Trophoblast cell (in vitro differentiated cells and primary cell): ENCODE data around the gene TFF2.
A peak's percentile ranks its signal among the peaks of the same experiment; 100 is the strongest.

Source experiments
- DNase-seq, 2 donors: peaks; one replicate each; pipeline ENCODE4 v3.0.0-alpha.2; 2016
- H2AFZ ChIP-seq: 2 replicates; pipeline ENCODE4 v1.6.1; 2013; ENCODE audit warnings: low read length, moderate library complexity, mild to moderate bottlenecking; ENCODE audit not compliant: insufficient read depth, poor library complexity
- H2AK5ac ChIP-seq: 2 replicates; pipeline ENCODE4 v1.6.1; 2013; ENCODE audit warnings: mild to moderate bottlenecking, low read length
- H2BK120ac ChIP-seq: 2 replicates; pipeline ENCODE4 v1.6.1; 2013; ENCODE audit warnings: low read length, mild to moderate bottlenecking, moderate library complexity; ENCODE audit not compliant: insufficient read depth, poor library complexity
- H2BK12ac ChIP-seq: 2 replicates; pipeline ENCODE4 v1.6.1; 2013; ENCODE audit warnings: mild to moderate bottlenecking, low read length, moderate library complexity
- H2BK5ac ChIP-seq: 2 replicates; pipeline ENCODE4 v1.6.1; 2013; ENCODE audit warnings: low read length, low read depth, moderate library complexity, mild to moderate bottlenecking; ENCODE audit not compliant: poor library complexity
- H3K14ac ChIP-seq: 2 replicates; pipeline ENCODE4 v1.6.1; 2013; ENCODE audit warnings: mild to moderate bottlenecking, low read length
- H3K18ac ChIP-seq: 2 replicates; pipeline ENCODE4 v1.6.1; 2013; ENCODE audit warnings: mild to moderate bottlenecking, low read length
- H3K23ac ChIP-seq: 2 replicates; pipeline ENCODE4 v1.6.1; 2013; ENCODE audit warnings: low read length
- H3K27ac ChIP-seq: 2 replicates; pipeline ENCODE4 v1.5.1; 2013; ENCODE audit warnings: low read depth, mild to moderate bottlenecking, inconsistent platforms, low read length, moderate library complexity
- H3K27me3 ChIP-seq: 2 replicates; pipeline ENCODE4 v1.6.1; 2013; ENCODE audit warnings: inconsistent platforms, mild to moderate bottlenecking, low read length, moderate library complexity; ENCODE audit not compliant: insufficient read depth
- H3K36me3 ChIP-seq, 2 experiments: 1 replicate in 1 of 2; 2 replicates in 1 of 2; pipeline ENCODE4 v1.6.1; 2013; ENCODE audit warnings: low read length in 2 of 2, mild to moderate bottlenecking in 2 of 2, moderate library complexity in 1 of 2; ENCODE audit not compliant: insufficient read depth in 2 of 2, control insufficient read depth in 1 of 2
- H3K4ac ChIP-seq: 2 replicates; pipeline ENCODE4 v1.6.1; 2013; ENCODE audit warnings: low read depth, mild to moderate bottlenecking, low read length, moderate library complexity
- H3K4me1 ChIP-seq, 2 experiments: 1 replicate in 1 of 2; 2 replicates in 1 of 2; pipeline ENCODE4 v1.6.1; 2013; ENCODE audit warnings: low read length in 2 of 2, mild to moderate bottlenecking in 2 of 2, moderate library complexity in 1 of 2; ENCODE audit not compliant: insufficient read depth in 2 of 2, control insufficient read depth in 1 of 2
- H3K4me2 ChIP-seq: 2 replicates; pipeline ENCODE4 v1.6.1; 2013; ENCODE audit warnings: inconsistent platforms, mild to moderate bottlenecking, low read length, moderate library complexity
- H3K4me3 ChIP-seq: 2 replicates; pipeline ENCODE4 v1.5.1; 2013; ENCODE audit warnings: mild to moderate bottlenecking, low read depth, low read length, inconsistent platforms
- H3K79me1 ChIP-seq: one replicate; pipeline ENCODE4 v1.6.1; 2013; ENCODE audit warnings: low read length
- H3K79me2 ChIP-seq: 2 replicates; pipeline ENCODE4 v1.6.1; 2013; ENCODE audit warnings: low read length, mild to moderate bottlenecking; ENCODE audit not compliant: control insufficient read depth, insufficient read depth, poor library complexity
- H3K9ac ChIP-seq: 2 replicates; pipeline ENCODE4 v1.6.1; 2013; ENCODE audit warnings: mild to moderate bottlenecking, low read length
- H3K9me3 ChIP-seq: 2 replicates; pipeline ENCODE4 v1.6.1; 2013; ENCODE audit warnings: low read depth, mild to moderate bottlenecking, control low read depth, inconsistent platforms, low read length; ENCODE audit not compliant: insufficient read depth
- H4K12ac ChIP-seq: 2 replicates; pipeline ENCODE4 v1.6.1; 2013; ENCODE audit warnings: low read depth, mild to moderate bottlenecking, low read length, moderate library complexity
- H4K8ac ChIP-seq: 2 replicates; pipeline ENCODE4 v1.6.1; 2013; ENCODE audit warnings: low read depth, mild to moderate bottlenecking, low read length, moderate library complexity
- H4K91ac ChIP-seq: one replicate; pipeline ENCODE4 v1.6.1; 2013; ENCODE audit warnings: low read depth, mild to moderate bottlenecking, low read length, moderate library complexity
- WGBS: extraction: QIAGEN DNeasy Blood & Tissue Kit; methylation state at CpG from one replicate; pipeline ENCODE4 v1.1.7; 2013; ENCODE audit warnings: missing lambda C conversion rate; ENCODE audit not compliant: insufficient read length, insufficient coverage; ENCODE audit errors: extremely low coverage; 5-methylcytosine and 5-hydroxymethylcytosine counted together

Gene TFF2

GRCh38 chr21:42300045-42300583 lies 50.7 kb downstream of the TFF2 start:
- Histone ChIP-seq H2AFZ (no peak overlapping the region), H3K4ac (no peak overlapping the region), H2BK5ac (no peak overlapping the region), H2BK12ac (no peak overlapping the region), H3K4me1 (no peaks in the 10 kb centered on the region), H4K8ac (no peak overlapping the region), H3K79me1 (no peaks in the 10 kb centered on the region), H2BK120ac (no peak overlapping the region), H3K9me3 (peaks cover 2% of the 10 kb centered on the region), H3K36me3 (no peaks in the 10 kb centered on the region), H3K4me2 (no peak overlapping the region), H3K79me2 (no peaks in the 10 kb centered on the region), H3K27ac (no peak overlapping the region), H3K9ac (no peak overlapping the region), H3K14ac (no peak overlapping the region), H4K91ac (no peak overlapping the region), H3K18ac (no peak overlapping the region), H3K4me3 (no peak overlapping the region), H4K12ac (no peak overlapping the region), H2AK5ac (no peak overlapping the region), H3K23ac (peak overlapping the region; percentile 9), H3K27me3 (no peaks in the 10 kb centered on the region)
- no CpG with 5 or more reads among the region's 7 CpGs for WGBS
- DNase-seq: no peak

- H3K4ac ChIP-seq: no peak overlapping the region
- no peak overlapping the region for H2BK120ac ChIP-seq
- H3K4me3 ChIP-seq: peak overlapping the region; percentile 30
- H2BK5ac ChIP-seq: no peak overlapping the region
- peaks cover 3% of the 10 kb centered on the region for H3K9me3 ChIP-seq
- H3K9ac ChIP-seq: no peak overlapping the region
- no peak overlapping the region for H2BK12ac ChIP-seq
- H3K4me2 ChIP-seq: no peak overlapping the region
- no peak overlapping the region for H3K23ac ChIP-seq
- H3K18ac ChIP-seq: no peak overlapping the region
- no peaks in the 10 kb centered on the region for H3K4me1 ChIP-seq
- H2AK5ac ChIP-seq: no peak overlapping the region
- no peak for DNase-seq
- H3K27me3 ChIP-seq: no peaks in the 10 kb centered on the region
- no peak overlapping the region for H2AFZ ChIP-seq
- no peak overlapping the region for H3K14ac ChIP-seq
- no peaks in the 10 kb centered on the region for H3K36me3 ChIP-seq
- WGBS: no CpG with 5 or more reads among the region's 20 CpGs
- H3K27ac ChIP-seq: no peak overlapping the region
- H4K12ac ChIP-seq: no peak overlapping the region
- no peak overlapping the region for H4K8ac ChIP-seq
- no peaks in the 10 kb centered on the region for H3K79me1 ChIP-seq
- H4K91ac ChIP-seq: no peak overlapping the region
- no peaks in the 10 kb centered on the region for H3K79me2 ChIP-seq
Observed at GRCh38 chr21:42299324-42300044, 51.3 kb downstream of the TFF2 start.

- no peak overlapping the region for H3K18ac ChIP-seq
- no peaks in the 10 kb centered on the region for H3K79me2 ChIP-seq
- H2BK120ac ChIP-seq: no peak overlapping the region
- no peak overlapping the region for H3K4ac ChIP-seq
- H3K4me1 ChIP-seq: no peaks in the 10 kb centered on the region
- H3K27me3 ChIP-seq: no peaks in the 10 kb centered on the region
- DNase-seq: peak in 1 of 2 donors; percentile 35
- H4K12ac ChIP-seq: no peak overlapping the region
- H2BK5ac ChIP-seq: no peak overlapping the region
- H3K36me3 ChIP-seq: no peaks in the 10 kb centered on the region
- H4K91ac ChIP-seq: no peak overlapping the region
- no peak overlapping the region for H2AK5ac ChIP-seq
- H3K14ac ChIP-seq: no peak overlapping the region
- no CpG with 5 or more reads among the region's 5 CpGs for WGBS
- peaks cover 5% of the 10 kb centered on the region for H3K9me3 ChIP-seq
- no peak overlapping the region for H2AFZ ChIP-seq
- H3K9ac ChIP-seq: no peak overlapping the region
- no peak overlapping the region for H3K27ac ChIP-seq
- no peak overlapping the region for H2BK12ac ChIP-seq
- H3K23ac ChIP-seq: no peak overlapping the region
- H3K4me3 ChIP-seq: no peak overlapping the region
- no peak overlapping the region for H3K4me2 ChIP-seq
- H3K79me1 ChIP-seq: no peaks in the 10 kb centered on the region
- H4K8ac ChIP-seq: no peak overlapping the region
Observed at GRCh38 chr21:42298657-42299056, 52.1 kb downstream of the TFF2 start.

GRCh38 chr21:42298237-42298636 lies 52.6 kb downstream of the TFF2 start:
- H3K36me3 ChIP-seq: no peaks in the 10 kb centered on the region
- no peaks in the 10 kb centered on the region for H3K79me2 ChIP-seq
- peak in 1 of 2 donors; percentile 39 for DNase-seq
- no peak overlapping the region for H3K4ac ChIP-seq
- no peaks in the 10 kb centered on the region for H3K27me3 ChIP-seq
- H2BK5ac ChIP-seq: no peak overlapping the region
- no peak overlapping the region for H3K14ac ChIP-seq
- H3K18ac ChIP-seq: no peak overlapping the region
- H2BK12ac ChIP-seq: no peak overlapping the region
- H3K27ac ChIP-seq: no peak overlapping the region
- no peak overlapping the region for H2AFZ ChIP-seq
- H2AK5ac ChIP-seq: no peak overlapping the region
- peaks cover 9% of the 10 kb centered on the region for H3K9me3 ChIP-seq
- H3K9ac ChIP-seq: no peak overlapping the region
- H3K23ac ChIP-seq: no peak overlapping the region
- H3K4me1 ChIP-seq: no peaks in the 10 kb centered on the region
- H4K12ac ChIP-seq: no peak overlapping the region
- H4K91ac ChIP-seq: no peak overlapping the region
- WGBS: no CpG with 5 or more reads among the region's 6 CpGs
- no peak overlapping the region for H3K4me2 ChIP-seq
- H2BK120ac ChIP-seq: no peak overlapping the region
- H3K4me3 ChIP-seq: no peak overlapping the region
- H4K8ac ChIP-seq: no peak overlapping the region
- no peaks in the 10 kb centered on the region for H3K79me1 ChIP-seq
